ENCODE measurements around the gene PTEN.
A peak's percentile ranks its signal among the peaks of the same experiment; 100 is the strongest.
"Not testable (repeated sequence)": the region's sequence is repeated elsewhere in the genome, so short reads cannot be mapped to it uniquely, and the experiment has no call there.

The PTEN gene

DNA sequence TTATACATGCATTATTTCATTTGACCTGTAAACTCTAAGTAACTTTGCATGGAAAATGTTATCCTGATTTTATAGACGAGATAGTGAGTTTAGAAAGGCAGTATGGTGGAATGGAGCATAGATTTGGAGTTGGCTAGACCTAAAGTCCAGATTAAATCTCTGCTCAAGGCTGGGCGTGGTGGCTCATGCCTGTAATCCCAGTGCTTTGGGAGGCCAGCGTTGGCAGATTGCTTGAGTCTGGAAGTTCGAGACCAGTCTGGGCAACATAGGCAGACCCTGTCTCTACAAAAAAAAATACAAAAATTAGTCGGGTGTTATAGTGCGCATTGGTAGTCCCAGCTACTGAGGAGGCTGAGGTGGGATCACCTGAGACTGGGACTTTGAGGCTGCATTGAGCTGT lies 9.4 kb downstream of the PTEN start:
- no peaks in the 10 kb centered on the region for H3K9me3 Mint-ChIP-seq
- no peak overlapping the region for H3K4me3 Mint-ChIP-seq
- H3K36me3 Mint-ChIP-seq (ENCODE audit: low read depth), result peaks cover 14% of the 10 kb centered on the region
- DNase-seq, result no peak
- H3K27me3 Mint-ChIP-seq (ENCODE audit: low read depth, poor library complexity), result no peaks in the 10 kb centered on the region
- peaks cover 20% of the 10 kb centered on the region for H3K4me1 Mint-ChIP-seq
- no peak overlapping the region for H3K27ac Mint-ChIP-seq
- TF ChIP-seq, protein P1, sequence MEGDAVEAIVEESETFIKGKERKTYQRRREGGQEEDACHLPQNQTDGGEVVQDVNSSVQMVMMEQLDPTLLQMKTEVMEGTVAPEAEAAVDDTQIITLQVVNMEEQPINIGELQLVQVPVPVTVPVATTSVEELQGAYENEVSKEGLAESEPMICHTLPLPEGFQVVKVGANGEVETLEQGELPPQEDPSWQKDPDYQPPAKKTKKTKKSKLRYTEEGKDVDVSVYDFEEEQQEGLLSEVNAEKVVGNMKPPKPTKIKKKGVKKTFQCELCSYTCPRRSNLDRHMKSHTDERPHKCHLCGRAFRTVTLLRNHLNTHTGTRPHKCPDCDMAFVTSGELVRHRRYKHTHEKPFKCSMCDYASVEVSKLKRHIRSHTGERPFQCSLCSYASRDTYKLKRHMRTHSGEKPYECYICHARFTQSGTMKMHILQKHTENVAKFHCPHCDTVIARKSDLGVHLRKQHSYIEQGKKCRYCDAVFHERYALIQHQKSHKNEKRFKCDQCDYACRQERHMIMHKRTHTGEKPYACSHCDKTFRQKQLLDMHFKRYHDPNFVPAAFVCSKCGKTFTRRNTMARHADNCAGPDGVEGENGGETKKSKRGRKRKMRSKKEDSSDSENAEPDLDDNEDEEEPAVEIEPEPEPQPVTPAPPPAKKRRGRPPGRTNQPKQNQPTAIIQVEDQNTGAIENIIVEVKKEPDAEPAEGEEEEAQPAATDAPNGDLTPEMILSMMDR (IDR thresholded peaks at IDR 0.05), result no peak

DNA sequence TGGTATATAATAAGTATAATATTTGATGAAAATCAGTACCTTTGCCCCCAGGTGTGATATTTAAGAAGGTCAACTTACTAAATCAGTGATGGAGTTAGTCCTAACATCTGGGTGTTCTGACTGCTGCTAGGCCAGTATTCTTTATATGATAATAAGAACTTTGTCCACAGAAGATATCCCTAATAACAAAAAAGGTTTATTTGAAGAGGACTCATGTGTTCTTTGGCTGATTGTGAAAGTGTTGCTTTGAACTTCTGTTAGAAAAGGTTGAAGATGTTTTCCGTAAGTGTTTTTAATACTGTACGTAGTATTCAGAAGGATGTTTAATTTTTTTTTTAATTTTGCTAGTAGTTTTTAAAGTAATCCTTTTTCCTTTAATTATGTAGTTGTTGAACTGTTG lies 10.2 kb downstream of the PTEN start:
- Mint-ChIP-seq H3K27me3 (ENCODE audit: low read depth, poor library complexity) (no peaks in the 10 kb centered on the region), H3K4me1 (peaks cover 15% of the 10 kb centered on the region), H3K36me3 (ENCODE audit: low read depth) (peaks cover 20% of the 10 kb centered on the region), H3K4me3 (no peak overlapping the region), H3K9me3 (no peaks in the 10 kb centered on the region), H3K27ac (no peak overlapping the region)
- TF ChIP-seq, protein P1 (IDR thresholded peaks at IDR 0.05), result no peak
- no peak for DNase-seq

DNA sequence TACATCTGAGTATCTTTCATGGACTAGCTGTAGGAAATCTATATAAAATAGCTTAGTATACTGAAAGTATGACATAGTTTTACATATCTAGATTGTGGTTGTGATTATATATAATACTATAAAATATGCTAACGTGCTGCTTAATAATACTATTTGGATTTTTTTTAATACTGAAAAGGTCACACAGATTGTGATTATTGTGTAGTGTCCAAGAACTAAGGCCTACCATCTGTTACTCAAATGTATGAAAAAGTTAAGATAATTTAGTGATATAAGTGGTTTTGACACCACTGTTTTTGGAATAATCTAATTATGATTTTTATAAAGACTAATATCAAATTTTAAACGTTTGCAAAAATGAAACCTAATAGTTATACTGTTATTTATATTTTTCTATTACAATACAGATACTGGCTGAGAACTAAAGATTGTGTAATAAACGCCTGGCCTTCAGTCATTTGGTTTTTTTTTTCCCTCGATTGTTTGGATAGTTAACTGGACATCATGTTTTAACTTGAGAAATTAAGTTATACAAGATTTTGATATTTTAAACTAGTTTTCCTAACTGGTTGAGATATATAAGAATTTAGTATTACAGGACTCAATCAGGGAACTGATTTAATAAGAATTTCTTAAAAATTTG lies 12.6 kb downstream of the PTEN start:
- H3K27ac Mint-ChIP-seq, result no peak overlapping the region
- H3K4me3 Mint-ChIP-seq, result no peak overlapping the region
- H3K9me3 Mint-ChIP-seq, result peaks cover 16% of the 10 kb centered on the region
- TF ChIP-seq, protein P1 (IDR thresholded peaks at IDR 0.05), result no peak
- H3K36me3 Mint-ChIP-seq (ENCODE audit: low read depth), result peaks cover 34% of the 10 kb centered on the region
- H3K27me3 Mint-ChIP-seq (ENCODE audit: low read depth, poor library complexity), result no peaks in the 10 kb centered on the region
- DNase-seq, result no peak
- H3K4me1 Mint-ChIP-seq, result peaks cover 3% of the 10 kb centered on the region

DNA sequence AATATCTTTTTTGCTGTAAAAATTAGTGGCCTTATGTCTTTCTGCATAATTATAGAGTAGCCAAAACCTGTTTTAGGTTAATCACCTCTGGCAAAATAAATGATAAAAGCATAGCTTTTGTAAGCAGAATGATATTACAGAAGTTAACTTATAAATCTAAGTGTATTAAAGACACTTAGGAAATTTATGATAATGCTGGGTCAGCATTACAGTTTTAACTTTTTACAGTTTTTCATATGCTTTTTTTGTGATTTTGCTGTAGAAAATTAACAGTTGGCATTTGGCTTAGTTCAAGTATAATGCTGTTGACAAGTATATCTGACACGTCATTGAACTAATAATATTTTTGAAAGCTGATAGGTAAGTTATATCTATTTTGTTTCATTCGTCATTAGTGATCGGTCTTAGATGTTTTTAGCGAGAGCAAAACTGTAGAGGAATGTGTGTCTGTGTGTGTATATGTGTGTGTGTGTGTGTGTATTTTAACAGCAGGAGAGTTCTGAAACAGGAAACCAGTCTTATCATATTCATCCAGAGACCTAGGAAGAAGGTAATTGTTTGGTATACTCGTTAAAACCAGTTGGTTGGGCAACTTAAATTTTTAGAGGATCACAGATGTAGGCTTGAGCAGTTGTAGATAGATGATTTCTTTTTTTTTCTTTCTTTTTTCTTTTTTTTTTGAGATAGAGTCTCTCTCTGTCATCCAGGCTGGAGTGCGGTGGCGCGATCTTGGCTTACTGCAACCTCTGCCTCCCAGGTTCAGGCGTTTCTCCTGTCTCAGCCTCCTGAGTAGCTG lies 15.4 kb downstream of the PTEN start:
- peaks cover 28% of the 10 kb centered on the region for H3K9me3 Mint-ChIP-seq
- H3K4me1 Mint-ChIP-seq, result no peaks in the 10 kb centered on the region
- H3K4me3 Mint-ChIP-seq, result no peak overlapping the region
- TF ChIP-seq, protein P1 (IDR thresholded peaks at IDR 0.05), result no peak
- H3K27me3 Mint-ChIP-seq (ENCODE audit: low read depth, poor library complexity), result no peaks in the 10 kb centered on the region
- no peak for DNase-seq
- H3K36me3 Mint-ChIP-seq (ENCODE audit: low read depth), result peaks cover 57% of the 10 kb centered on the region
- H3K27ac Mint-ChIP-seq, result peak overlapping the region; percentile 0

DNA sequence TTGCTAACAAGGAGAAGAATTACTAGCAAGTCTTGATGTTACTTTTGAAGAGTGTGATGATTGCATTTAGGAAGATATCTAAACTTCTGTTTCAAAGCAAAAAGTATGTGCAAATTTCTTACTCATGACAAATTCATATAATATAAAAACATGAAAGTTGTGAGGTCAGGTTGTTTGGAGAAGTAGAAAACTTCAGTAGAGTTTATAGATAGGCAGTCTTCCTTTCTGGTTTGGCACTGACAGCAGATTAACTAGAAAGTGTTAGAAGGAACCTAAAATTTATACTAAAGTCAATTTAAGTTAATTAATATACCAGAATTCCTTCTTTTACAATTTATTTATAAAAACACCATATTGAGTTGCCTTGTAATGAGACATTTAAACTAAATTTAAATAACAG lies 16.9 kb downstream of the PTEN start:
- Mint-ChIP-seq H3K4me1 (no peaks in the 10 kb centered on the region), H3K4me3 (no peak overlapping the region), H3K9me3 (peaks cover 28% of the 10 kb centered on the region), H3K27me3 (ENCODE audit: low read depth, poor library complexity) (no peaks in the 10 kb centered on the region), H3K36me3 (ENCODE audit: low read depth) (peaks cover 63% of the 10 kb centered on the region), H3K27ac (no peak overlapping the region)
- TF ChIP-seq, protein P1 (IDR thresholded peaks at IDR 0.05), result no peak
- DNase-seq, result no peak

DNA sequence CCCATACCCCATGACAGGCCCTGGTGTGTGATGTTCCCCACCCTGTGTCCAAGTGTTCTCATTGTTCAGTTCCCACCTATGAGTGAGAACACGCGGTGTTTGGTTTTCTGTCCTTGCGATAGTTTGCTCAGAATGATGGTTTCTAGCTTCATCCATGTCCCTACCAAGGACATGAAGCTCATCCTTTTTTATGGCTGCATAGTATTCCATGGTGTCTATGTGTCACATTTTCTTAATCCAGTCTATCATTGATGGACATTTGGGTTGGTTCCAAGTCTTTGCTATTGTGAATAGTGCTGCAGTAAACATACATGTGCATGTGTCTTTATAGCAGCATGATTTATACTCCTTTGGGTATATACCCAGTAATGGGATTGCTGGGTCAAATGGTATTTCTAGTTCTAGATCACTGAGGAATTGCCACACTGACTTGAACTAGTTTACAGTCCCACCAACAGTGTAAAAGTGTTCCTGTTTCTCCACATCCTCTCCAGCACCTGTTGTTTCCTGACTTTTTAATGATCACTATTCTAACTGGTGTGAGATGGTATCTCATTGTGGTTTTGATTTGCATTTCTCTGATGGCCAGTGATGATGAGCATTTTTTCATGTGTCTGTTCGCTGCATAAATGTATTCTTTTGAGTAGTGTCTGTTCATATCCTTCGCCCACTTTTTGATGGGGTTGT lies 18.1 kb downstream of the PTEN start:
- H3K4me3 Mint-ChIP-seq; DNase-seq; H3K27me3 Mint-ChIP-seq (ENCODE audit: low read depth, poor library complexity); H3K4me1 Mint-ChIP-seq; H3K27ac Mint-ChIP-seq: not testable (repeated sequence)
- Mint-ChIP-seq H3K36me3 (ENCODE audit: low read depth) (peaks cover 75% of the 10 kb centered on the region), H3K9me3 (peaks cover 37% of the 10 kb centered on the region)

All from nephron progenitor cell (in vitro differentiated cells).